Astrocyte (in vitro differentiated cells and primary cell): ENCODE data around the gene B3GALNT2.

Experiments used
- CTCF ChIP-seq: IDR thresholded peaks from 2 replicates; pipeline ENCODE4 v1.5.1; 2011; ENCODE audit warnings: low read depth, mild to moderate bottlenecking, inconsistent platforms, low read length, moderate library complexity; ENCODE audit not compliant: insufficient read depth
- EZH2 ChIP-seq: IDR thresholded peaks from 2 replicates; pipeline ENCODE4 v1.6.1; 2012; ENCODE audit warnings: mild to moderate bottlenecking, low read length, inconsistent platforms; ENCODE audit not compliant: insufficient read depth

GRCh38 chr1:235455097-235455496 is 49.2 kb downstream of the B3GALNT2 start:
- no peak for TF ChIP-seq EZH2
- TF ChIP-seq CTCF = no peak
